HCT116 (cell line): Measurements from ENCODE around the gene ZMYM4.

Experiments used
- EZH2 ChIP-seq: fragments of 200-600 bp; sonication (generic); IDR thresholded peaks from 2 replicates; pipeline ENCODE4 v1.6.1; 2017; ENCODE audit warnings: antibody characterized with exemption, mixed run types
- EZH2phosphoT487 ChIP-seq: fragments of 200-600 bp; IDR thresholded peaks from 2 replicates; pipeline ENCODE4 v1.6.1; 2018; ENCODE audit warnings: antibody characterized with exemption, borderline replicate concordance
- POLR2A ChIP-seq: IDR thresholded peaks from 2 replicates; pipeline ENCODE4 v1.7.0; 2011; ENCODE audit warnings: borderline replicate concordance; ENCODE audit not compliant: insufficient read depth, insufficient read length; ENCODE audit errors: extremely low read depth
- TF ChIP-seq, protein P1 (sequence below), 3 experiments: fragments of 200-600 bp in 1 of 3; sonication (generic) in 1 of 3; IDR thresholded peaks in 2 of 3; conservative IDR thresholded peaks in 1 of 3; 2 replicates each; pipeline ENCODE4 v1.5.1; 2012 to 2017; ENCODE audit warnings: low read depth in 2 of 3, low read length in 2 of 3, antibody characterized with exemption in 1 of 3, borderline replicate concordance in 1 of 3, control low read depth in 1 of 3, mild to moderate bottlenecking in 1 of 3, mixed read lengths in 1 of 3, mixed run types in 1 of 3, moderate library complexity in 1 of 3; ENCODE audit not compliant: insufficient read depth in 1 of 3
- TF ChIP-seq, protein P2 (sequence below): IDR thresholded peaks from 2 replicates; pipeline ENCODE4 v1.6.1; 2011; ENCODE audit warnings: mild to moderate bottlenecking, low read length, moderate library complexity; ENCODE audit not compliant: insufficient replicate concordance; ENCODE audit errors: extremely low read depth

DNA sequence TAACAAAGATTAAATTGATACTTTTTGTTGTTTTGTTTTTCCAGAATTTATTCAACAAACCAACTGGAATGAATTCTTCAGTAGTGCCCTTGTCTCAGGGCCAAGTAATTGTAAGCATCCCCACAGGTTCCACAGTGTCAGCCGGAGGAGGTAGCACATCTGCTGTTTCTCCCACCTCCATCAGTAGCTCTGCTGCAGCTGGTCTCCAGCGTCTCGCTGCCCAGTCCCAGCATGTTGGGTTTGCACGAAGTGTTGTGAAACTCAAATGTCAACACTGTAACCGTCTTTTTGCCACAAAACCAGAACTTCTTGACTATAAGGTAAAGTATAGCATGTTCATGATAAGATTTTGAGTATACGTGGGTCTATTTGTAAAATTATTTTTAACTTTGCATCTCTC lies 118.5 kb downstream of the ZMYM4 start:
- TF ChIP-seq POLR2A (no peak), EZH2phosphoT487 (no peak), EZH2 (no peak)
- TF ChIP-seq, protein P1, sequence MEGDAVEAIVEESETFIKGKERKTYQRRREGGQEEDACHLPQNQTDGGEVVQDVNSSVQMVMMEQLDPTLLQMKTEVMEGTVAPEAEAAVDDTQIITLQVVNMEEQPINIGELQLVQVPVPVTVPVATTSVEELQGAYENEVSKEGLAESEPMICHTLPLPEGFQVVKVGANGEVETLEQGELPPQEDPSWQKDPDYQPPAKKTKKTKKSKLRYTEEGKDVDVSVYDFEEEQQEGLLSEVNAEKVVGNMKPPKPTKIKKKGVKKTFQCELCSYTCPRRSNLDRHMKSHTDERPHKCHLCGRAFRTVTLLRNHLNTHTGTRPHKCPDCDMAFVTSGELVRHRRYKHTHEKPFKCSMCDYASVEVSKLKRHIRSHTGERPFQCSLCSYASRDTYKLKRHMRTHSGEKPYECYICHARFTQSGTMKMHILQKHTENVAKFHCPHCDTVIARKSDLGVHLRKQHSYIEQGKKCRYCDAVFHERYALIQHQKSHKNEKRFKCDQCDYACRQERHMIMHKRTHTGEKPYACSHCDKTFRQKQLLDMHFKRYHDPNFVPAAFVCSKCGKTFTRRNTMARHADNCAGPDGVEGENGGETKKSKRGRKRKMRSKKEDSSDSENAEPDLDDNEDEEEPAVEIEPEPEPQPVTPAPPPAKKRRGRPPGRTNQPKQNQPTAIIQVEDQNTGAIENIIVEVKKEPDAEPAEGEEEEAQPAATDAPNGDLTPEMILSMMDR (IDR thresholded peaks at IDR 0.05 in 2 of 3, conservative IDR thresholded peaks at IDR 0.05 in 1 of 3; ENCODE audit: borderline replicate concordance in 1 of 3, insufficient read depth in 1 of 3, low read depth in 2 of 3, low read length in 2 of 3): no peak
- TF ChIP-seq, protein P2, sequence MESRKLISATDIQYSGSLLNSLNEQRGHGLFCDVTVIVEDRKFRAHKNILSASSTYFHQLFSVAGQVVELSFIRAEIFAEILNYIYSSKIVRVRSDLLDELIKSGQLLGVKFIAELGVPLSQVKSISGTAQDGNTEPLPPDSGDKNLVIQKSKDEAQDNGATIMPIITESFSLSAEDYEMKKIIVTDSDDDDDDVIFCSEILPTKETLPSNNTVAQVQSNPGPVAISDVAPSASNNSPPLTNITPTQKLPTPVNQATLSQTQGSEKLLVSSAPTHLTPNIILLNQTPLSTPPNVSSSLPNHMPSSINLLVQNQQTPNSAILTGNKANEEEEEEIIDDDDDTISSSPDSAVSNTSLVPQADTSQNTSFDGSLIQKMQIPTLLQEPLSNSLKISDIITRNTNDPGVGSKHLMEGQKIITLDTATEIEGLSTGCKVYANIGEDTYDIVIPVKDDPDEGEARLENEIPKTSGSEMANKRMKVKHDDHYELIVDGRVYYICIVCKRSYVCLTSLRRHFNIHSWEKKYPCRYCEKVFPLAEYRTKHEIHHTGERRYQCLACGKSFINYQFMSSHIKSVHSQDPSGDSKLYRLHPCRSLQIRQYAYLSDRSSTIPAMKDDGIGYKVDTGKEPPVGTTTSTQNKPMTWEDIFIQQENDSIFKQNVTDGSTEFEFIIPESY: no peak
